ENCODE data around the gene FLNB.

The FLNB gene

DNA sequence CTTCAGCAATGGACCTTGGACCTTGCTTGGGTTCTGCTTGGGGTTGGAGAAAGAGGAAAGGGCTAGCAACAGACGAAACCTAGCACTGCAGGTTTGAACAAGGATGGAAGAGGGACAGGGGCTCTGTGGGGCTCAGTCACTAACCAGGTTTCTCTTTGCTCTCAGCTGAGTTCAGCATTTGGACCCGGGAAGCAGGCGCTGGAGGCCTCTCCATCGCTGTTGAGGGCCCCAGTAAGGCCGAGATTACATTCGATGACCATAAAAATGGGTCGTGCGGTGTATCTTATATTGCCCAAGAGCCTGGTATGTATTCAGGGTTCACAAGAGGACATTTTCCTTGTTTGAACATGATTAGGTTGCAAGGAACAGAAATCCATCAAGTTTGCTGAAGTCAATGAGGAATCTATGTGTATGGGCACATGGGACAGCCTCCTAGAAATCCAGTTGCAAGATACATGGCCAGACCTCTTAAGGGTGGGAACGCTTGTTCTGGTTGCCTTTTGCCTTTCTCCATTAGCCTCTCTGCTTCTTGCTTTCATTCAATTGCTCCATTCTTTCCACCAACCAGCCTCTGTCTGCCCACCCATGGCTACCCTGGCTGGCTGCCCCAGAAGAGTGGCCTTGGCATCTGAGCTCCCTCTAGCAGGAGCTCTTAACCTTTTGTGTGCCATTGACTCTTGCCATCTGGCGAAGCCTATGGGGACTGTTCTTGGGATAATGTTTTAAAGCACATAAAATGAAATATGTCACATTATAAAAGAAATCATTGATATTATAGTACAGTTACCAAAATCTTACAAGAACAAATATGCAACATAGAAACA is 146.6 kb downstream of the FLNB start:
- in situ Hi-C loops (cut with HindIII; ENCODE audit: low sequenced_read_pairs) = loop anchor here (5.0 kb wide), 2 partner anchors 63 to 218 kb away; no protein-coding TSS in a partner anchor

DNA sequence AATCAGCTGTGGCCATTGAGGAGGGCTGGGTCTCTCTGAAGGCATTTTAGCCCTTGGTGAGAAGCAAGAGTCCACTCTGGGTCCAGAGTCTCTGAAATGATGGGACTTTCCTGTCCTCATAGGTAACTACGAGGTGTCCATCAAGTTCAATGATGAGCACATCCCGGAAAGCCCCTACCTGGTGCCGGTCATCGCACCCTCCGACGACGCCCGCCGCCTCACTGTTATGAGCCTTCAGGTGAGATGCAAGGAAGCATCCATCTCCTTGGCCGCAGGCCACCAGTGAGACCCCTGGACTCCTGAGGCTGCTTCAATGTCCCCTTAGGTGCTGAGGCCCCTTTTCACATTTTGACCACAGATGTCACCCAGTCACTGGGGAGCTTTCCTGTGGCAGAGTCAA is 147.6 kb downstream of the FLNB start:
- in situ Hi-C loops (cut with HindIII; ENCODE audit: low sequenced_read_pairs) = no loop called here

GRCh38 chr3:58157700-58158099 is 149.5 kb downstream of the FLNB start:
- in situ Hi-C loops (cut with HindIII; ENCODE audit: low sequenced_read_pairs) = no loop called here

GRCh38 chr3:58158442-58159153 is 150.4 kb downstream of the FLNB start:
- in situ Hi-C loops (cut with HindIII; ENCODE audit: low sequenced_read_pairs) = no loop called here

- in situ Hi-C loops (cut with HindIII; ENCODE audit: low sequenced_read_pairs) = loop anchor here (5.0 to 10.0 kb wide), 2 partner anchors 62 to 156 kb away; partner anchors contain the start of gene FLNB
These were observed 152.2 kb downstream of the FLNB start for GRCh38 chr3:58160399-58160798.

DNA sequence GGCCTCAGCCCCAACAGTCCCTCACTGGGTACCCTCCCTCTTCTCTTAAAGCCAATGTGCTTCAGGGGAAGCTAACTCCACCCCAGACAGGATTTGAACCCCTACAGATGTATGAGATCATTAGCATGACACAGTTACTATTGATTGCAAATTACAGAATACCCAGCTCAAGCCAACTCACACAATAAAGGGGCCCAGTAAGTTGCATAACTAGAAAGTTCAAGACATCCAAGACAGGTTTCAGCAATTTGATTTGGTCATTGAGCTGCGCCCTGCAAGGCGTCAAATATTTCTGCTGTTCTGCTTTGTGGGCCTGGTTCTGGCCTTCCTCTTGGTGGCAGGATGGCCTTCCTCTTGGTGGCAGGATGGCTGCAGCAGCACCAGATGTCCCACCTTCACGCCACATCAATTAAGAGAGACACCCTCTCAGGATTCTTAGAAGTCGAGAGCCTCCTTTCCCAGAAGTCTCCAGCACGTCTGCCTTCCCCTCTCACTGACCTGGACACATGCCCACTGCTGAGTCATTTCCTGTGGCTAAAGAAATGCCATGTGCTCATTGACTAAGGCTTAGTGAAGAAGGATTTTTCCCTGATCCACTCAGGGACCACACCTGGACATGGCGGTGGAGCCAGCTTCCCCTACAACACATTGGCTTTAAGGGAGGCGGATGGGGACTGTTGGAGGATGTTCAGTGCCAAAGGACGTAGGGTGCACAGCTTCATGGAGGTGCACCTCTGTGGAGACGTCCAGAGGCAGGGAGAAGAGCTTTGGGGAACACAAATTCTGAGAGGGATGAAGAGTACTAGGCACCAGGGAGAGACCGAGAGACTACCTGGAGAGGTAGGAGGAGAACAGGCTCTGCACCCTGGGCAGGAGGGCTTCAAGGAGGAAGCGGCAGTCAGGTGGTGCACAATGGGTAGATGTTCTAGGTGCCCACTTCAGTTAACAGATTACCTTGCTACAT is 153.5 kb downstream of the FLNB start:
- in situ Hi-C loops (cut with HindIII; ENCODE audit: low sequenced_read_pairs) = loop anchor here (5.0 to 10.0 kb wide), 2 partner anchors 61 to 157 kb away; partner anchors contain the start of gene FLNB

- in situ Hi-C loops (cut with HindIII; ENCODE audit: low sequenced_read_pairs) = loop anchor here (5.0 to 10.0 kb wide), 2 partner anchors 59 to 158 kb away; partner anchors contain the start of gene FLNB
These were observed 155.0 kb downstream of the FLNB start for GRCh38 chr3:58163234-58163633.

- in situ Hi-C loops (cut with HindIII; ENCODE audit: low sequenced_read_pairs) = loop anchor here (5.0 to 10.0 kb wide), 2 partner anchors 58 to 160 kb away; partner anchors contain the start of gene FLNB
These were observed 156.1 kb downstream of the FLNB start for GRCh38 chr3:58164199-58164879.

DNA sequence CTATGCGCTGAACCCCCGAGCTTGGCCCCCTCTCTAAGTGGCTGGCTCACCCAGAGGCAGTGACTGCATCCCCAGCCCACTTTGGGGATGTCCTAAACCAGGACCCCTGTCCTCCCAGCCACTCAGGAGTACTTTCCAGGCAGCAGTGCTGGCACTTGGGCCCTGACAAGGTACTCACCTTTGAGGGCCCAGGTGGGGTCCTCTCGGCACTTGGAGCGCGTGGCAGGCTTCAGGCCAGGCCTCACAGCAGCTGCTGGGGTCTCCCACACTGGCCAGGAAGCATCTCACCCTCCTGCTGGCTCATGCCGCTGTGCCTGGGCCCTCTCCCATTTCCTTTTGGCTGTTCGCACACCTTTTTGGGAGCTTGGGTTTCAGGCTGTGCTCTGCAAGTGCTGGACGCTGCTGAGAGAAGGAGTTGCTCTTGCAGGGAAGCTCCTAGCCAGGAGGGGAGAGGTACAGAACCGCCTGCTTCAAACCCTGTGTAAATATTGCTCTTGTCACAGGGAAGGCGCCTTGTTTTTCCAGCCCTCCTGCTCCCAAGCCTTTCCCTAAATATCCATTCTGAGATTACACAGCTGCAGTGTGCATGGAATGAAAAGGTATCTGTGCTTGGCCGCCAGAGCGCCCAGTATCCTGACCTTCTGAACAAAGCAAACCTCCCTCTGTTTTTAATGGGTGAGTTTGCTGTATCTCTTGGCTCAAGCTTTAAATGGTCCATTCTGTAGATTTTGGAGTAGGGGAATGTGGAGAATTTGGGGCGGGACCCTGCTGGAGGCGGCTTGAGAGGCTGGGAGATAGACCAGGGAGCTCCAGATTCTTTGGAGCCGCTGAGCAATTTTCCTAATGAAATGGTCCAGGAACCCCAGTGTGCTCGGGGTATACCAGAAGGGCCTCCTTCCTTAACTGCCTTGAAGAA is 156.9 kb downstream of the FLNB start:
- in situ Hi-C loops (cut with HindIII; ENCODE audit: low sequenced_read_pairs) = loop anchor here (5.0 to 10.0 kb wide), 2 partner anchors 57 to 160 kb away; partner anchors contain the start of gene FLNB

- in situ Hi-C loops (cut with HindIII; ENCODE audit: low sequenced_read_pairs) = loop anchor here (10.0 kb wide), 1 partner anchor 163 kb away; the partner anchor contains the start of gene FLNB
These were observed 159.5 kb downstream of the FLNB start for GRCh38 chr3:58167431-58168351.

DNA sequence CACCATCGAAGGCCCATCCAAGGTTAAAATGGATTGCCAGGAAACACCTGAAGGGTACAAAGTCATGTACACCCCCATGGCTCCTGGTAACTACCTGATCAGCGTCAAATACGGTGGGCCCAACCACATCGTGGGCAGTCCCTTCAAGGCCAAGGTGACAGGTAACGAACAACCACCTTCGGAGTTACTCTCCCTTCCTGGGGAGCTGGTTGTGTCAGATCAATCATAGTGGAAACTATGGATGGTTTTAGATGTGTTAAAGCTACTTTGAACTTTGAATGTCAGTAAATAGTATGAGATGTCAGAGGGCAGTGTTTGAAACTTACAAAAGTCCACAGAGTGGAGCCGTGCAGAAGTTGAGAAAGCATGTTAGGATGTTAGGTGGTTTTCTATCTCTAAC is 160.3 kb downstream of the FLNB start:
- in situ Hi-C loops (cut with HindIII; ENCODE audit: low sequenced_read_pairs) = loop anchor here (10.0 kb wide), 1 partner anchor 164 kb away; the partner anchor contains the start of gene FLNB

- in situ Hi-C loops (cut with HindIII; ENCODE audit: low sequenced_read_pairs) = loop anchor here (10.0 kb wide), 1 partner anchor 165 kb away; the partner anchor contains the start of gene FLNB
These were observed 161.1 kb downstream of the FLNB start for GRCh38 chr3:58169371-58169770.

DNA sequence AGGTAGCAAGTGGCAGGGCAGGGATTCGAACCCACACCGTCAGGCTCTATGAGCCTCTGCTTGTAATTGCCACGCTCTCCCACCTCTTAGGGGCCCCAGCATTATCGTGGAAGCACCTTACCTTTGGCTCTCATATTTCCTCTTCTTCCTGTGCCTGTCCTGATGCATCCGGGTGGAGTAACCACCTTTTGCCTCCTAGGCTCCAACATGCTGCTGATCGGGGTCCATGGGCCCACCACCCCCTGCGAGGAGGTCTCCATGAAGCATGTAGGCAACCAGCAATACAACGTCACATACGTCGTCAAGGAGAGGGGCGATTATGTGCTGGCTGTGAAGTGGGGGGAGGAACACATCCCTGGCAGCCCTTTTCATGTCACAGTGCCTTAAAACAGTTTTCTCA is 162.2 kb downstream of the FLNB start:
- in situ Hi-C loops (cut with HindIII; ENCODE audit: low sequenced_read_pairs) = no loop called here

GRCh38 chr3:58171126-58171525 is 162.9 kb downstream of the FLNB start:
- in situ Hi-C loops (cut with HindIII; ENCODE audit: low sequenced_read_pairs) = no loop called here

DNA sequence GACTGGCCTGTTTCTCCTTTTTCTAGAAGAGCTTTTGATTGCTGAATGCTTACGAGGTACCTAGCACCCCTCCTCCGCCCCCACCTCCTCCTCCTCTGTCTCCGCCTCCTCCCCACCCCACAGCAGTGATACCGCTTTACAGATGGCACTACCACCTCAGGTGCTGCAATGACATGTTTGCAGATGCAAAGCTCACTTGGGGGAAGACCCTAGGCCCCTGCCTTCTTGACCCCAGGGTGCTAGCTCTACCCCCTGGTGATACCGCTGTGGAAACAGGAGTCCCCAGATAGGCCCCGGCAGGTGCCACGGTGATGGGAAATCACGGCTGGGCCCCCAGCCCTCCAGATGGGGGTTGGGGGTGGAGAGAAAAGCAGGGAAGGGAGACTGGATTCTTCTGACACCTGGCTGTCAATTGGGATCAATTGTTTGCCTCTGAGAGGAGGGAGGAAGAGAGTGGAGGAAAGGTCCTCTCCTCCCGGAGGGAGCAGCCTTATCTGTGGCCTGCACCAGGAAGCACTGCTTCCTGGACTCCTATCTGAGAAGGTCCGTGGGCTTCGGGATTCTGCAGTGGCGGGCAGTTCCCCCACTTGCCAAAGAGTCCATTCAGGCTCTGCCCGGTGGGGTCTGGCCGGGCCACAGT is 164.9 kb downstream of the FLNB start:
- in situ Hi-C loops (cut with HindIII; ENCODE audit: low sequenced_read_pairs) = no loop called here

GRCh38 chr3:58173669-58174398 is 165.6 kb downstream of the FLNB start:
- in situ Hi-C loops (cut with HindIII; ENCODE audit: low sequenced_read_pairs) = no loop called here

GRCh38 chr3:58175187-58175436 is 166.9 kb downstream of the FLNB start:
- in situ Hi-C loops (cut with HindIII; ENCODE audit: low sequenced_read_pairs) = loop anchor here (25.0 kb wide), 1 partner anchor 237 kb away; no protein-coding TSS in a partner anchor
